T-helper 2 cell treated with Interferon-gamma antibody and Interleukin-4, amounts not matched to agents 100 ng/mL and 5 ng/mL, for 36 hours (primary cell): ENCODE measurements around the gene AKAP6. TPM values are rescaled to one million over a fixed set of nuclear protein-coding genes. Genes with fewer than 3 reads are reported as not detected.
"Not testable (repeated sequence)": the region's sequence is repeated elsewhere in the genome, so short reads cannot be mapped to it uniquely, and the experiment has no call there.

Experiments used
- intact Hi-C: fragments of 100-400 bp; cut with micrococcal nuclease; formaldehyde crosslinking; loops from one replicate; pipeline ENCODE4 v1.15.1; 2023
- total RNA-seq: library from RNA; stranded (reverse); gene quantifications from 2 replicates; pipeline ENCODE4 v1.2.3, GENCODE V29; 2022

AKAP6 gene
- total RNA-seq, 1 donor from 2014 or later: 1.4 TPM

DNA sequence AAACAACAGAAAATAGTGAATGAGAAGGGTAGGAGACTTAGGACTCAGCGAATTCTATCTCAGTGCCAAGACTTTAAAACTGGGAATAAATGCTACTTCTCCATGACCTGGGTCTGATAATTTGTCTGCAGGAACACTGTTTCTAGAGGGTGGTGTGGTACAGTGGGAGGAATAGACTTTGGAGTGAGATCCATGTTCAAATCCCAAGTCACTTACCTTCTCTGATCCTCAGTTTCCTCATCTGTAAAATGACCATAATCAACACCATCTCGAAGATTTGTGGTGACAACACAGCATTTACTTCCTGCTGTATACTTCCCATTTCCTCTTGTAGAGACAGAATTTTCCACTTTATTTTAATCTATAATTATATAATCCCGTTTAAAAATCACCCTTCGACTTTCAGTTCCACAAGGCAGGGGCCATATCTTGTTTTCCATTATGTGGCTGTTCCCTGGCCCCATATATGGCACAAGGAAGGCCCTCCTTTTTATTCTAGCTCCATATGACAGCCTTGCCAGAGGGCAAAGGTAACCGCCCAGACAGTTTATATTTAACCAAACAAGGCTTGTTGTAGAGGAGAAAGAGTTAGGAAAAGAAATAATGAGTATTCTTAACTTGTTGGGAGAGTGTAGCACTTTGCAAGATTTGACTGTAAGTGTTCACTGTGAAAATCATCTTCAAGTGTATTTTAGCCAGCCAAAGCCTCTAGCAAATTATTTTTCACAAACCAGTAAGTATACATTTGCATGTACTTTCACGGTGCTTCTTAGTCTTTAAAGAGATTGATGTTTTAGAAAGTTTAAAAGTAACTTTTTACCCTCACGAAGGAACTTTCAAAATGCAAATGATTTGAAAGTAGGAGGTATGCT, 243.1 kb downstream of the AKAP6 start:
- intact Hi-C loops: no loop called here

DNA sequence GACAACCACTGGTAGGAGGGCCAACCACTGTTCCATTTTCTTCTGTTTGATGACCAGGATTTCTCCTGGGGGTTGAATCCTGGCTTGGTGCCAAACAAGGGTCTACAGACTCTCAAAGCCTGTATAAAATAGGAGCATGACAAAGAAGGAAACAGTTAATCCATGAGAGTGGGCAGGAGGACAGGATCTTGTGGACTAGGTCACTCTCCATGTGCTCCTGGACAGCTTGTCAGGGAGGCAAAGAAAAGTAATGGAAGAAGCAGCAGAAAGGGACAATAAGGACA, 243.7 kb downstream of the AKAP6 start:
- intact Hi-C loops: no loop called here

DNA sequence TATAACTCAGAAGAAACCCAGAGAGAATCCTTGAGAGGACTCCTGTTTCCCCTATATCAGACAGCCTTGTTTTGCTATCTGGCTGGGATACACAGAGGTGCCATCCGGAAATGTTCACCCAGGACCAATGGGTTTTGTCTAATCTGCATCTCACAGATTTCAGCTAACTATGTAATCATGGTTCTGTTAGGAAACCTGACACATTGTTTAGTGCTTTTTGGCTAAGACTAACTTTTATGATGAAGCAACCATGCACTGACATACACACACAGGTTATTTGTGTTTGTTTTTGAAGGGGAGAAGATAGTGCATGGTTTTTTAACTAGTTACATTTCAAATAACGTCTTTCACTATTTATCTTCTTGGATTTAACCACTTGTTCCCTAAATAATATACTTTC, 245.2 kb downstream of the AKAP6 start:
- intact Hi-C loops: no loop called here

DNA sequence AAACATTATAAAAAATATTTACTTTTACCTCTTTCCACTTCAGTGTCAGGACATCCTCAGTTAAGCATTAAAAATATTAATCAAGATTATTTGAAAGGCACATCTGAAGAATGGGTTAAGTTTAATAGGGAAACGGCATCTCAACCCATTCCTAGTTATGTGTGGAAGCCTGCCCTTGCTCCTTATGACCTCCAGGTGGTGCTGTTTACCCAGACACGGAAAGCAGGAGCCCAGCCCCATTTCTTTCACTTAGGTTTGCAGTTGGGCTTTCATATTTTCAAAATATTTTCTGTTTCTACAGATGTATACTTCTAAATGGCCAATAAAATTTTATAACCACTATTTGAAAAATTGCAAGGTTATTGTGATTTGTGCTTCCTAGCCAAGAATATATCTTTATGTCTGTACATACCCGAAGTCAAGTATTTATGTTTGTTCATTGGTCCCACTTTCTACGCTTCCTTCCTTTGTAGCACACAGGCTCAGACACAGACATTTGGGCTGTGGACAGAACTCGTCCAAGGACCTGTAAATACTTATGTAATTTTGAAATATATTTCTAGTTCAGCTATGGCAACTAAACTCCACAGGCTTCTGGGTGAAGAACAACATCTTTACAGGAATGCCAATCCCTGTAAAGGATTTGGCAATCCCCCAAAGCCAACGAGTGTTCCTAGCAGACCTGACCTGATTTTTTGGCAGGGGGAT, 247.1 kb downstream of the AKAP6 start:
- intact Hi-C loops: loop anchor here (1.0 to 5.0 kb wide), 3 partner anchors 857 to 1747 kb away; no protein-coding TSS in a partner anchor

DNA sequence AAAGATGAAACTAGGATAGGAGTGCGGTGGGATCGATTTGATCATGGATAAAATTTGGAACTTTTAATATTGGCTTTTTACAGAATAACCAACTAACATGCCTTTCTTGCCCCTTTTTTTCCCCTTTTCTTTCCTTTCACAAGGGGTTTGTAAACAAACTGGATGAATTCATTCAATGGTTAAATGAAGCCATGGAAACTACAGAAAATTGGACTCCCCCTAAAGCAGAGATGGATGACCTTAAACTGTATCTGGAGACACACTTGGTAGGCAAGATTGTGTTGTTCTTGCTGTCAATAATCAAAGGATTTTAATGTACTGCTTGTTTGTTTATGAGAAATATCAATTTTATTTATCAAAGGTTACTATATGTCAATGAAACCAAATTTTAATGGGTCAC, 247.9 kb downstream of the AKAP6 start:
- intact Hi-C loops: loop anchor here (1.0 to 5.0 kb wide), 3 partner anchors 856 to 1746 kb away; no protein-coding TSS in a partner anchor

DNA sequence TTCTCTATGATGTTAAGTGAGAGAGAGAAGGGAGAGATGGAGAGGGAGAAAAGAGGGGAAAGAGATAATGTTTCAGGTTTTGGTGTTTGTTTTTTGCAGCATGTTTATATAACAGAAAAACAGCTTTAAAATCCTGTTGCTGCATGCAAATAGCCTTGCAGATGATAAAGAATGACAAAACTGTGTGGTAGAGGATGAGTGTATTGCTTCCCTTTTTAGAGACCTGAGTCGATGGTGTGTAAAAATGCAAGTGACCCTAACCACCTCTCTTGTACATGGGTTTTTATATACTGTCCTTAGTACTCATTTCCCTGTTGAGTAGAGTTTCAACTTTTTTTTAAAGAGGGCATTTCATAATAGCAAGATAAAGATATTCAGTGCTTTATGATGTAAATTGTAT, 249.1 kb downstream of the AKAP6 start:
- intact Hi-C loops: loop anchor here (5.0 kb wide), 1 partner anchor 1214 kb away; no protein-coding TSS in a partner anchor

DNA sequence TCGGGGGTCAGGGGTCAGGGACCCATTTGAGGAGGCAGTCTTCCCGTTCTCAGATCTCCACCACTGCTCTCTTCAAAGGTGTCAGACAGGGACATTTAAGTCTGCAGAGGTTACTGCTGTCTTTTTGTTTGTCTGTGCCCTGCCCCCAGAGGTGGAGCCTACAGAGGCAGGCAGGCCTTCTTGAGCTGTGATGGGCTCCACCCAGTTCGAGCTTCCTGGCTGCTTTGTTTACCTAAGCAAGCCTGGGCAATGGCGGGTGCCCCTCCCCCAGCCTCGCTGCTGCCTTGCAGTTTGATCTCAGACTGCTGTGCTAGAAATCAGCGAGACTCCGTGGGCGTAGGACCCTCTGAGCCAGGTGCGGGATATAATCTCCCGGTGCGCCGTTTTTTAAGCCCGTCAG, 254.3 kb downstream of the AKAP6 start:
- intact Hi-C loops: not testable (repeated sequence)

DNA sequence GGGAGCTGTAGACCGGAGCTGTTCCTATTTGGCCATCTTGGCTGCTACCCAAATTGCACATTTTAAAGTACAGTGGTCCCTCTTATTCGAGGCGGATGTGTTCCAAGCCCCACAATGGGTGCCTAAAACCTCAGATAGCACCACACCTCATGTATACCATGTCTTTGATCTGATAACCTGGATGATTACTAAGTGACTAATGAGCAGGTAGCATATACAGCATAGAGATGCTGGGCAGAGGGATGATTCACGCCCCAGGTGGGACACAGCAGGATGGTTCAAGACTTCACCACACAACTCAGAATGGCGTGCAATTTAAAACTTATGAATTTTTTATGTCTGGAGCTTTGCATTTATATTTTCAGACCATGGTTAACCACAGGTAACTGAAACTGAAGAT, 255.0 kb downstream of the AKAP6 start:
- intact Hi-C loops: no loop called here

DNA sequence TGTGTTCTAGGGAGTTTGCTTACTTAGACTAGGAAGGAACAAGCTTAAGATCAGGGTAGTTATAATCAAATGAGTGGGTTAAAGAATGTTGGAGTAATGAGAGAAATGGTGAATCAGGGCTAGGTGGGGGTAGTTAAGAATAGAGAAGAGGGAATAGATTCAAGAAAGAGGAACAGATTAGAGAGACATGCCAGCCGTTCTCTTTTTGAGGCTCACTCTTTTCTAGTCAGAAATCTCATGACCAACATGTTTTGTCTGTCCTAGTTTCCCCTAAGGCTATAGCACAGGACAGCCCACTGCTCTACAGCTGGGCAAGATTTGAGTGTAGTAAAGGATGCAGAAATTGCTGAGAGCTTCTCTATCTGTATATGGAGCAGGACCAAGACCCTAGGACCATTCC, 258.4 kb downstream of the AKAP6 start:
- intact Hi-C loops: no loop called here

DNA sequence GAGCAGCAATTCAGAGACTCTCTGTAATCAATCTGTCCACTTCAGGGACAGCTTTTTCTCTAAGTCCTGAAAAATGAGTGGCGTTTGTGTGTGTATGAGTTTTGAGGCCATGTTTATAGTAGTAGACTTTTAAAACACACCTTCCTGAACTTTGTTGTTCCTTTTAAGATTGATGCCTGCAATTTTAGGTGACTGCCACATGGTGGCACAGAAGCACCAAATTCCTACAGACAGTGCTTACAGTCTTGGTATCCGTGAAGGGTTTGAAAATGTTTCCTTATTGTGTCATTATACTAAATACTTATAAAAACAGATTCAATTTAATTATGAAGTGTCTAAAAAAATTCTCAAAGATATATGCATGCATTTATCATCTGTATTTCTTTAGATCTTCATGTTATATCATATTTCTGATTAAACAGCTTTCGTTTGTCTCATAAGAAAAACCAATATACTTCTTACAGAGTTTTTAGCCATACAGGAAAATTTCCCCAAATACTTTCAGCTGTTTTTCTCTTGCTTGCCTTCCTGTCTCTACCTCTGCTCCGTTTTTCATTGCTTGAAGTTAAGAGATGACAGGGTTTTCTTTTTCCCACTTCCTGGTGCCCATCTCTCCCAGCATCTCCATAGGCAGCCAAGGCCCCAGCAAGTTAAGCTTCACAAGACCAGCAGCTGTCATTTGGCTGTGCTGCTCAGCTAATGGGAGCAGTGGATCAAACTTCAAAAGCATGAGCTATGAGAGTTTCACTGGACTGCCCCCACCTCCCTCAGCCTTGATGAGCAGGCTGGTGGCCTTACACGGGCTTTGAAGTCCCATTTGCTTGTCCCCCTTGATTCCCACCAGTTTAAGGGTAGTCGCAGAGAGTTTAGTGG, 259.6 kb downstream of the AKAP6 start:
- intact Hi-C loops: loop anchor here (1.0 kb wide), 1 partner anchor 1713 kb away; no protein-coding TSS in a partner anchor

DNA sequence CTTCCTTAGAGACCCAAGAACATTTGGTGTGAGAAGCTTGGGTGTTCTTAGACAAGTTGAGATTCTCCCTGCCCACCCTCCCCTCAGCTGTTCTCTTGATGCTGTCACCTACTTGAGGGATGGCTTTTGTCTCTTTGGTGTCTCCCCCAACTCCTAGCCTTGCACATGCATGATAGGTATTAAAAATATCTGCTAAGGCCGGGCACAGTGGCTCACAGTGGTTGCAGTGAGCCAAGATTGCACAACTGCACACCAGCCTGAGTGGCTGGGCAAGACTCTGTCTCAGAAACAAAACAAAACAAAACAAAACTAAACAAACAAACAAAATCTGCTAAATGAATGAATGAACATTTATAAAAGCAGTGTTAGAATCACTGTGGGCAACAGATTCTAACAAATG, 261.1 kb downstream of the AKAP6 start:
- intact Hi-C loops: no loop called here

DNA sequence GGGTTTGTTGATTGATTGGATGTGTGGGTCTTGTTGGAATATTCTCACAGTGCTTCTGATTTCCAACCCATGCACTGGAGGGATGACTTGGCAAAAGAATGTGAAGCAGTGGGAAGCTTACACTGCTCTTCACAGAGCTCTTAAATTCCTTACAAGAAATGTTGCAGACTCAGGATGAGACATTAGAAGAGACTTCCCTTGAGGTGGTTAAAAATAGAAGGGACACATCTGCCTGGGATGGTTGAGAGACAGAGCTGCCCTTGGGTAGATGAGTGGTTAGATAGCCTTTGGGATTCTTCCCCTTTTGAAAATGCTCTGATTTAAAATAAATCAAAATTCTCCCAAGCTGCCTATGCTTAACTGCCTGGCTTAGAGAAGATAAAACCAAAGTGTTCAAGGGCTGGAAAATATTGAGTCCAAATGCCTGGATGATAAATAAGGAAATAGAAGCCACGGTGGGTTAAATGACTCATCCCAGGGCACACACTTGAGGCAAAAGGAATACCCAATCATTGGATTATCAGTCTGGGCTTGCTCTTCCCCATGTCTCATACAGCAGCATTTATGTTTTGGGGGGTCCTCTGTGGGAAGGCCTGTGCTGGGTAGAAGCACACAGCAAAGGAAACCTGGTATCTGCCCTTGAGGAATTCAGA, 264.3 kb downstream of the AKAP6 start:
- intact Hi-C loops: no loop called here

DNA sequence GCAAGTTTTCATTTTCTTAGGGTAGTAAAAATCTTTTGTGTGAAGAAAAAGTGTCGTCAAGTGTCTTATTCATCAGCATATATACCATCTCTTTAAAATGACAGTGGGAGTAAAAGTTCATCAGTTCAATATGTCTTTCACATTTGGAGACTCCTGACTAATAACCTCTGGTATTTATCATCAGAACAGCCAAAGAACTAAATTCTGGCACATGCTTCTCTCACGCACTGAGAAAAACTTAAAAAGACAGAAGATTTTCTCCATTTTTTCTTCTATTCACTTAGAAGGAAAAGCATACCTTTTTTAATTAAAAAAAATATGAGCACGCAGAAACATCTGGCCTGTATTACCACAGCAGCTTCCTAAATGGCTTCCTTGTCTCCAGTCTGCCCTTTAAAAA, 265.7 kb downstream of the AKAP6 start:
- intact Hi-C loops: no loop called here

DNA sequence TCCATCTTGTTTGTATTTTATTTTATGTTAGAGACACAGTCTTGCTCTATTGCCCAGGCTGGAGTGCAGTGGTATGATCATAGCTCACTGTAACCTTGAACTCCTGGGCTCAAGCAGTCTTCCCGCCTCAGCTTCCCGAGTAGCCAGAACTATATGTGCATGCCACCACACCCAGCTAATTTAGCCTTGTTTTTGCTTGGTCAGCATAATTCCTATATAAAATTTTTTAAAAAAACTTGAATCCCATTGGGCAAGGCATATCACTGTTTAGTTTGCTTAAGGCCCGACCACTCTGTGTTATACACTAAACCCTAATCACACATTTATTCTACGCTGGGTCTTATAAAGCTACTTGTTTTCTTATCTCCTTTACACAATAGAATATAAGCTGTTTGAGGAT, 266.4 kb downstream of the AKAP6 start:
- intact Hi-C loops: no loop called here

DNA sequence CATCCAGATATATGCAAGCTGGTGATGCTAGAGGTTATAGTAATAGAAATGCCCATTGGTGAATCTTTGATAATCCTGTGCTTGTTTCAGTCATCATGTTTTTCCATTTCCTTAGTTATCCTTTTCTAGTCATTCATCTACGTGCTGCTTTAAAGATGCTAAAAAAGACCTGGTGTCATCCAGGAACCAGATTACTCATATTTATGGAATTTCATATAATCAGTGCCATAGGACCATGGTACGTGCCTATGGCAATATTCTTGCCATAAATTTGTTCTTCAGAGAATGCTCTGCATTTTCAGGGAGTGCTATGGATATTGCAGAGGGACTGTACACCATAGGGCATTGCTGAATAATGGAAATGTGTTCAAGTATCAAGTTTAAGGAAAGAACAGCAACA, 267.3 kb downstream of the AKAP6 start:
- intact Hi-C loops: no loop called here

DNA sequence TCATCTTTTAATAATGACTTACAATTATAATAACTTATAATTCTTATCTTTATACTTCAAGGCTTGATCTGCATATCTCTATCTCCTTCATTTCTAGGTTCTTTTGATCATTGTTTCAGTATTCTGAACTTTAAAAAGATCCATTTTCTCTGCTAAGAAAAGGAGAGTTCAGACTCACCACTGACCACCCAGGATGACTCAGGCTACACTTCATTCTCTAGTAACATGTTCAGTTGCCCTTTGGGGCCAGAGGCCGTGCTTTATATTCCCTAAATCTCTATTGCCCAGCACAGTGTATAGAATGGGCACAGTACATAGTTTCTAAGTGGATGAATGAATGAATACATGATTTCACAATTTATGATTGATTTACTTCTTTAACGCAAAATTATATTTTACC, 268.7 kb downstream of the AKAP6 start:
- intact Hi-C loops: no loop called here

DNA sequence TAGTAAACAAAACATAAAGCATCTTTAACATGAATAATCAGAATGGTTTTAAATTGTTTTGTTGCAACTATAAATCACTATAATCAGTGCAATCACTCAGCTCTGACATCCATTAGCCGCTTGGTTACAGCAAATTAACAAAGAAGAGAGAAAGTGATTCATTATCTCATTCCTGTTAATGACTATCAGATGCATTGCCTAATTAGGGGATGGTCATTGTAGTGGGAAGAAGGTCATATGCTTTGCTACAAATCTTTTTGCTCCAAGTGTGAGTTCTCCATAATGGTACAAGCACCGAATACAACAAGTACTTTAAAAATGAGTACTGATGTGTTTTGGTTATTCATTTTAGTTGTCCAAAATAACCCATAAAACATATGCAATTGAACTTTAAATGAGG, 272.0 kb downstream of the AKAP6 start:
- intact Hi-C loops: no loop called here

DNA sequence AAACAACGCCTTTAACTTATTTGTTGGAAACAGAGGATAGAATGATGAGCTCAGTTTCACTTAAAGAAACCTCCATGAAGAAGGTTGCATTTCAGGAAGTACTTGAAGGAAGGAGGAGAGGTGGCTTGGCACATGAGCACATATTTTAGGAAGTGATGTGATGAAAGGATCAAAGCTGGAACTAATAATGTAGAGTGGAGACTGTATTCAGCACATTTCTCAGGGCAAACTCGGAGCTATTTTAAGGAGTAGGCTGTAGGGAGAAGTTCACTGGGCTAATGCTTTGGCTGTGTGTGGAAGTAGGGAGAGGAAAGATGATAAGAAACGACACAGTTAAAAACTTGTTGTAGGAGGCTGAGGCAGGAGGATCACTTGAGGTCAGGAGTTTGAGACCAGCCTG, 272.8 kb downstream of the AKAP6 start:
- intact Hi-C loops: no loop called here

DNA sequence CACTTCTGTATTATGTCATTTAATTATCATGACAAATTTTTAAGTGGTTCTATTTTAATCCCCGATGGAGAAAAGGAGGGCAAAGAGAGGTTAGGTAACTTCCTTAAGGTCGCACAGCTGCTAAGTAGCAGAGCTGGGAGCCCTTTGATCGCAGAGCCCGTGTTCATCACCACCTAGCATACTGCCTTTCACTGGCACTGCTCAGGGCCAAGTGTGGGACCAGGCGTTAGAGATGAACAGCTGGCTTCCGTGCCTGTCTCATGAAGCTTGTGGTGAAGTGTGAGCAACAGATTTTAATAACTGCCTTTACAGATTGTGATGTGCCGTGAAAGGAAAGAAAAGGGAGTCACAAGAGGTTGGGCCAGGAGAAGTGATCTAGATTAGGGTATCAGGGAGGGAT, 273.6 kb downstream of the AKAP6 start:
- intact Hi-C loops: no loop called here

DNA sequence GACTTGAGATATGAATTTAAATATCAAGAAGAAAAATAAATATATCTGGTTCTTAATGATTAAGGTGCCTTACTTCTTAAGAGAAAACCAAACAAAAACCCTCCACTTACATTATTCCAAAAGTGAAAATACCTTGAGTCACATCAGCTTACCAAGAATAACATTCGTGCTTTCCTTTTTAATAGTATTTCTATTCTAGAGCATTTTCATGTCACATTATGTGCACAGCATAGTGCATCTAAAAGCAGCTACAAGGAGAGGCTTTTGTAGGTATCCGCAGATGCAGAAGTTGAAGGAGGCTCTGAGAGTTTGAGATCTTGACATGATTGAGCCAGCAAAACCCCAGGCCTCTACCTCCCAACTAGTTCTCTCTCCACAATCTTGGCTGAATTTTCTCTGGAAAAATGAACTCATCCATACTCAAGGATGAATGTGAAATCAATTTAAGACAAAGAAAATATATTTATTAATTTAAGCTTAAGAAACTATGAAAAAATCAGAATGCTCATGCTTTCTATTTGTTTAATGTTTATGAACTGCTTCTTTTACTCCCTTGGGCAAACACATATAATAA, 275.0 kb downstream of the AKAP6 start:
- intact Hi-C loops: no loop called here

DNA sequence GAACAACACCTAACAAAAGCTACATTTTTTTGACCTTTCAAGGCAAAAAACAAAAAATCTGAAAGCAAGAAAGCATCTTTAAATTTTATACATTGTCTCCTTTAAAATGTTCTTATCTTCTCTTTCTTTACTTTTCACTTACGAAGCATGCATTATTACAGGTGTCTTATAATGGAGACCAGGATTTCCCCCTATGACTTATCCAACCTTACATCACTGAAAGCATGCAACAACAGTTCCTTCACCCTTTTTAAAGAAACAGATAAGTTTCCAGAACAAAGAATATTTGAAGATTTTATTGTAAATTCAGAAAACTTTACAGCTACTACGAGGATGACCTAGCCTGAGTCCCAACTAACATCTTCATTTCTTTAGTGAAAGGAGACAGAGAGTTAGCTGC, 277.2 kb downstream of the AKAP6 start:
- intact Hi-C loops: no loop called here
